ENCODE measurements around the gene TMEM245.

The TMEM245 gene

DNA sequence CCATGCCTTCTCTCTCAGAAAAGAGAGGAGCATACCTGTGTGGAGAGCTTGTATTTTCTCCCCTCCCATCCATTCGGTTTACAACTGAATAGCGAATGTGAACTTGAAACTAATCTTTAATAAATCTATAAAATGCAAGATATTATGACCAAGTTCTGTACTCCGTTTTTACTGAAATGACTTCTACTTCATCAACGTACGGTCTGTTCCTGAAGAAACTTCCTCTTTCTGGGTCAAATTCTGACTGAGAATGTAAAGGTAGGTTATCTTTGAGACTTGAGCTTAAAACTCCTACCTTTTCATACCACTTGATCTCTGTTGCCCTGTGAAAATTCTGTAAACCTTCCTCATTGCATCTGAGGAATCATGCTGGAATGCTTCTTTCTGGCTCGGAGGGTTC is 102.3 kb downstream of the TMEM245 start:
- H3K4me3 ChIP-seq (ENCODE audit: low read depth, low read length, poor library complexity, severe bottlenecking): no peak overlapping the region
- no peak overlapping the region for H3K9ac ChIP-seq (ENCODE audit: low read length)
- H3K4me1 ChIP-seq (ENCODE audit: insufficient read depth, low read length, severe bottlenecking): peaks cover 12% of the 10 kb centered on the region
- no peaks in the 10 kb centered on the region for H4K20me1 ChIP-seq (ENCODE audit: insufficient read depth, low read length)
- H3F3A ChIP-seq (ENCODE audit: insufficient read depth, low read length): peaks cover 6% of the 10 kb centered on the region; the same call in 1 of the 2 replicates
- H3K9me3 ChIP-seq (ENCODE audit: low read length): no peaks in the 10 kb centered on the region
- no peaks in the 10 kb centered on the region for H3K9me2 ChIP-seq (ENCODE audit: low read depth, low read length)
- no peak overlapping the region for H2AFZ ChIP-seq (ENCODE audit: low read length)
- H3K27ac ChIP-seq (ENCODE audit: low read depth, low read length, poor library complexity, severe bottlenecking): no peak overlapping the region
- no peaks in the 10 kb centered on the region; the same call in 1 of the 2 replicates for H3K79me2 ChIP-seq (ENCODE audit: insufficient read depth, low read length)
- no peaks in the 10 kb centered on the region for H3K27me3 ChIP-seq (ENCODE audit: insufficient read depth, low read length)
- peaks cover 23% of the 10 kb centered on the region; the same call in 1 of the 2 replicates for H3K36me3 ChIP-seq (ENCODE audit: insufficient read depth, low read length)
- no peak overlapping the region for H3K4me2 ChIP-seq (ENCODE audit: low read length)
- TF ChIP-seq, protein P1, sequence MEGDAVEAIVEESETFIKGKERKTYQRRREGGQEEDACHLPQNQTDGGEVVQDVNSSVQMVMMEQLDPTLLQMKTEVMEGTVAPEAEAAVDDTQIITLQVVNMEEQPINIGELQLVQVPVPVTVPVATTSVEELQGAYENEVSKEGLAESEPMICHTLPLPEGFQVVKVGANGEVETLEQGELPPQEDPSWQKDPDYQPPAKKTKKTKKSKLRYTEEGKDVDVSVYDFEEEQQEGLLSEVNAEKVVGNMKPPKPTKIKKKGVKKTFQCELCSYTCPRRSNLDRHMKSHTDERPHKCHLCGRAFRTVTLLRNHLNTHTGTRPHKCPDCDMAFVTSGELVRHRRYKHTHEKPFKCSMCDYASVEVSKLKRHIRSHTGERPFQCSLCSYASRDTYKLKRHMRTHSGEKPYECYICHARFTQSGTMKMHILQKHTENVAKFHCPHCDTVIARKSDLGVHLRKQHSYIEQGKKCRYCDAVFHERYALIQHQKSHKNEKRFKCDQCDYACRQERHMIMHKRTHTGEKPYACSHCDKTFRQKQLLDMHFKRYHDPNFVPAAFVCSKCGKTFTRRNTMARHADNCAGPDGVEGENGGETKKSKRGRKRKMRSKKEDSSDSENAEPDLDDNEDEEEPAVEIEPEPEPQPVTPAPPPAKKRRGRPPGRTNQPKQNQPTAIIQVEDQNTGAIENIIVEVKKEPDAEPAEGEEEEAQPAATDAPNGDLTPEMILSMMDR (IDR thresholded peaks at IDR 0.05; ENCODE audit: low read length): no peak
- no peak for TF ChIP-seq EZH2 (IDR thresholded peaks at IDR 0.05; ENCODE audit: borderline replicate concordance, low read length)

DNA sequence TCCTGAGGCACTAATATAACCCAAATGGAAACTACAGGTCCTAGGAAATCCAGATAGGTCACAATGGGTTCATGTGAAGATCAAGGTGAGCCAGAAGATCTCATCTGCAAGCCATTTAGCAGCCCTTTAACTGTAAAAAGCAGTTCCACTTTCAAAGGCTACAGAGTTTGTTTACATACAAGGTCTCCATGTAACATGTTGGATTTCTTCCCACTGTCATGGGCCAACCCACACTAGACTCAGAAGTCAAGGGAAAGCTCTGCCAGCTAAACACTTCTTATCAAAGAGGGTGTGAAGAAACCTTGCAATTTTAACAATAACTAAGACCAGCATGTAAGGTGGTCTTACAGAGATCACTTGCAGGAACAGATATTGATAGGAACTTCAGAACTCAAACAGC is 102.7 kb downstream of the TMEM245 start:
- H3K9me2 ChIP-seq (ENCODE audit: low read depth, low read length): no peaks in the 10 kb centered on the region
- no peak for TF ChIP-seq EZH2 (IDR thresholded peaks at IDR 0.05; ENCODE audit: borderline replicate concordance, low read length)
- TF ChIP-seq, protein P1 (IDR thresholded peaks at IDR 0.05; ENCODE audit: low read length): no peak
- H3K27ac ChIP-seq (ENCODE audit: low read depth, low read length, poor library complexity, severe bottlenecking): no peak overlapping the region
- no peak overlapping the region for H3K4me3 ChIP-seq (ENCODE audit: low read depth, low read length, poor library complexity, severe bottlenecking)
- H3K4me1 ChIP-seq (ENCODE audit: insufficient read depth, low read length, severe bottlenecking): peaks cover 16% of the 10 kb centered on the region
- peaks cover 22% of the 10 kb centered on the region; the same call in 1 of the 2 replicates for H3K36me3 ChIP-seq (ENCODE audit: insufficient read depth, low read length)
- no peak overlapping the region for H2AFZ ChIP-seq (ENCODE audit: low read length)
- no peaks in the 10 kb centered on the region for H4K20me1 ChIP-seq (ENCODE audit: insufficient read depth, low read length)
- H3F3A ChIP-seq (ENCODE audit: insufficient read depth, low read length): peaks cover 6% of the 10 kb centered on the region; the same call in 1 of the 2 replicates
- no peak overlapping the region for H3K4me2 ChIP-seq (ENCODE audit: low read length)
- peaks cover 4% of the 10 kb centered on the region; the same call in 1 of the 2 replicates for H3K79me2 ChIP-seq (ENCODE audit: insufficient read depth, low read length)
- H3K9me3 ChIP-seq (ENCODE audit: low read length): no peaks in the 10 kb centered on the region
- H3K27me3 ChIP-seq (ENCODE audit: insufficient read depth, low read length): no peaks in the 10 kb centered on the region
- H3K9ac ChIP-seq (ENCODE audit: low read length): no peak overlapping the region

DNA sequence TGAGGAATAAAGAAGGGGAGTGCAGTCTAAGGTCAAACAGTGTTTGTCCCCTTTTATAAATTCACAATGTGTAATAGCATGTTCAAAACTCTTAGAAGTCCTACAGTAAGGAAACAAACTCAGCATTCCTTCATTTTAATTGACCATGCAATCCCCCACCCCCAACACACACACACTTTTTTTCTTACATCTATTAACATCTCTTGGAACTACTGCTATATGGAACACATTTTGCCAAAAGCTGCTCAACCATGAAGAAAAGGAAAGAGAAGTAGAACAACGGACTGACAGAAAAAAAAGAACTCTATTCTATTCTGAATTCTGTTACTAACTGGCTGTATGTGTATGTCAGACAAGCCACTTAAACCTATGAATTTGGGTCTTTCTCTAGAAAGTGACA is 103.6 kb downstream of the TMEM245 start:
- Histone ChIP-seq H3K79me2 (ENCODE audit: insufficient read depth, low read length) (peaks cover 4% of the 10 kb centered on the region; the same call in 1 of the 2 replicates), H3K4me3 (ENCODE audit: low read depth, low read length, poor library complexity, severe bottlenecking) (no peak overlapping the region), H3K4me1 (ENCODE audit: insufficient read depth, low read length, severe bottlenecking) (peaks cover 25% of the 10 kb centered on the region), H2AFZ (ENCODE audit: low read length) (no peak overlapping the region), H3K27ac (ENCODE audit: low read depth, low read length, poor library complexity, severe bottlenecking) (no peak overlapping the region), H3K9me3 (ENCODE audit: low read length) (no peaks in the 10 kb centered on the region), H3K27me3 (ENCODE audit: insufficient read depth, low read length) (no peaks in the 10 kb centered on the region), H4K20me1 (ENCODE audit: insufficient read depth, low read length) (no peaks in the 10 kb centered on the region), H3K9me2 (ENCODE audit: low read depth, low read length) (no peaks in the 10 kb centered on the region), H3K4me2 (ENCODE audit: low read length) (no peak overlapping the region), H3F3A (ENCODE audit: insufficient read depth, low read length) (peaks cover 6% of the 10 kb centered on the region; the same call in 1 of the 2 replicates), H3K9ac (ENCODE audit: low read length) (no peak overlapping the region), H3K36me3 (ENCODE audit: insufficient read depth, low read length) (peaks cover 20% of the 10 kb centered on the region; the same call in 1 of the 2 replicates)
- TF ChIP-seq EZH2 (IDR thresholded peaks at IDR 0.05; ENCODE audit: borderline replicate concordance, low read length): no peak
- TF ChIP-seq, protein P1 (IDR thresholded peaks at IDR 0.05; ENCODE audit: low read length): no peak

All from OCI-LY1 (cell line).